Smooth muscle cell (in vitro differentiated cells): ENCODE results near the gene TENM4. TPM values are rescaled to one million over a fixed set of nuclear protein-coding genes. Genes with fewer than 3 reads are reported as not detected.
A peak's percentile ranks its signal among the peaks of the same experiment; 100 is the strongest.

Source experiments
- DNase-seq: peaks from one replicate; lab custom pipeline; 2025; ENCODE audit not compliant: unreplicated experiment; lab: John Stamatoyannopoulos, UW
- H2AFZ ChIP-seq: fragments of 200-600 bp; sonication (generic); 2 replicates; pipeline ENCODE4 v1.6.0; 2016; ENCODE audit warnings: antibody characterized with exemption, low read depth, mild to moderate bottlenecking
- H3F3A ChIP-seq: fragments of 200-600 bp; sonication (generic); 2 replicates; pipeline ENCODE4 v1.6.0; 2017; ENCODE audit warnings: antibody characterized with exemption, low read depth
- H3K27ac ChIP-seq: fragments of 200-600 bp; sonication (generic); 2 replicates; pipeline ENCODE4 v1.5.1; 2016; ENCODE audit warnings: low read depth, mild to moderate bottlenecking
- H3K27me3 ChIP-seq: fragments of 200-600 bp; sonication (generic); 2 replicates; pipeline ENCODE4 v1.6.1; 2016; ENCODE audit warnings: low read depth, mild to moderate bottlenecking
- H3K36me3 ChIP-seq: fragments of 200-600 bp; sonication (generic); 2 replicates; pipeline ENCODE4 v1.5.1; 2016; ENCODE audit warnings: low read depth
- H3K4me1 ChIP-seq: fragments of 200-600 bp; sonication (generic); 2 replicates; pipeline ENCODE4 v1.5.1; 2016; ENCODE audit warnings: low read depth
- H3K4me2 ChIP-seq: fragments of 200-600 bp; sonication (generic); 2 replicates; pipeline ENCODE4 v1.6.0; 2016; ENCODE audit warnings: mild to moderate bottlenecking
- H3K4me3 ChIP-seq: fragments of 200-600 bp; sonication (generic); 2 replicates; pipeline ENCODE4 v1.5.1; 2016; ENCODE audit warnings: mild to moderate bottlenecking
- H3K79me2 ChIP-seq: fragments of 200-600 bp; sonication (generic); 2 replicates; pipeline ENCODE4 v1.6.0; 2016; ENCODE audit warnings: low read depth, mild to moderate bottlenecking
- H3K9ac ChIP-seq: fragments of 200-600 bp; sonication (generic); 2 replicates; pipeline ENCODE4 v1.6.0; 2016; ENCODE audit warnings: low read depth
- H3K9me3 ChIP-seq: fragments of 200-600 bp; sonication (generic); replicated peaks from 2 replicates; pipeline ENCODE4 v1.5.1; 2016; ENCODE audit warnings: low read depth
- H4K20me1 ChIP-seq: fragments of 200-600 bp; sonication (generic); 2 replicates; pipeline ENCODE4 v1.6.0; 2016; ENCODE audit warnings: low read depth
- CTCF ChIP-seq: fragments of 200-600 bp; sonication (generic); IDR thresholded peaks from 2 replicates; pipeline ENCODE4 v1.5.1; 2017; ENCODE audit warnings: borderline replicate concordance, mild to moderate bottlenecking, antibody characterized with exemption; ENCODE audit not compliant: insufficient read depth, poor library complexity, severe bottlenecking
- WGBS: methylation state at CpG from one replicate; pipeline ENCODE4 v1.1.7; 2016; ENCODE audit warnings: low lambda C conversion rate; 5-methylcytosine and 5-hydroxymethylcytosine counted together
- polyA plus RNA-seq: library from polyadenylated mRNA; unstranded; fragments of >200 nt; fragmentation: Nextera tagmentation; extraction: Ambion mirVana; gene quantifications from 2 replicates; pipeline ENCODE4 v1.2.1, GENCODE V29; 2016
- total RNA-seq: library from RNA; depleted of rRNA; stranded (reverse); fragments of >200 nt; gene quantifications from 2 replicates; pipeline ENCODE4 v1.2.3, GENCODE V29; 2014

TENM4 gene
- total and polyA plus RNA-seq, 2 experiments from 2014 or later: 31.6 to 38.2 TPM

GRCh38 chr11:79397252-79397651 is 43.6 kb downstream of the TENM4 start:
- peaks cover 3% of the 10 kb centered on the region for H3F3A ChIP-seq
- H3K9me3 ChIP-seq: no peaks in the 10 kb centered on the region
- WGBS: 39% methylated on average over 1 of the region's 1 CpG
- peaks cover 41% of the 10 kb centered on the region for H4K20me1 ChIP-seq
- no peak for DNase-seq
- no peak overlapping the region for H3K9ac ChIP-seq
- H3K4me2 ChIP-seq: no peak overlapping the region
- H3K4me1 ChIP-seq: peaks cover 15% of the 10 kb centered on the region
- no peak for TF ChIP-seq CTCF
- H3K36me3 ChIP-seq: no peaks in the 10 kb centered on the region
- H3K79me2 ChIP-seq: peaks cover 12% of the 10 kb centered on the region
- no peak overlapping the region for H2AFZ ChIP-seq
- H3K27ac ChIP-seq: peak overlapping the region; percentile 17
- no peak overlapping the region for H3K4me3 ChIP-seq
- no peaks in the 10 kb centered on the region for H3K27me3 ChIP-seq

- no peak overlapping the region for H2AFZ ChIP-seq
- H3K9ac ChIP-seq: no peak overlapping the region
Measured at GRCh38 chr11:79396674-79397073, 44.2 kb downstream of the TENM4 start.

GRCh38 chr11:79396001-79396400 is 44.8 kb downstream of the TENM4 start:
- Histone ChIP-seq H3K4me3 (no peak overlapping the region), H3K79me2 (peaks cover 5% of the 10 kb centered on the region), H3K4me2 (no peak overlapping the region), H3K9me3 (no peaks in the 10 kb centered on the region), H3K27ac (no peak overlapping the region), H4K20me1 (peaks cover 35% of the 10 kb centered on the region), H2AFZ (no peak overlapping the region), H3K36me3 (no peaks in the 10 kb centered on the region), H3F3A (peaks cover 3% of the 10 kb centered on the region), H3K4me1 (peaks cover 15% of the 10 kb centered on the region), H3K9ac (no peak overlapping the region), H3K27me3 (no peaks in the 10 kb centered on the region)
- no peak for DNase-seq
- no peak for TF ChIP-seq CTCF

More at GRCh38 chr11:79396674-79397073, 44.2 kb downstream of the TENM4 start:
- no peak overlapping the region for H3K4me2 ChIP-seq
- H3K9me3 ChIP-seq: no peaks in the 10 kb centered on the region
- peaks cover 42% of the 10 kb centered on the region for H4K20me1 ChIP-seq
- no peak overlapping the region for H3K4me3 ChIP-seq
- no peak for TF ChIP-seq CTCF
- H3K27ac ChIP-seq: peak overlapping the region; percentile 17
- no peaks in the 10 kb centered on the region for H3K27me3 ChIP-seq
- DNase-seq: no peak
- H3K79me2 ChIP-seq: peaks cover 11% of the 10 kb centered on the region
- H3K4me1 ChIP-seq: peaks cover 15% of the 10 kb centered on the region
- WGBS: 84% methylated on average over 4 of the region's 4 CpGs
- H3F3A ChIP-seq: peaks cover 3% of the 10 kb centered on the region
- H3K36me3 ChIP-seq: no peaks in the 10 kb centered on the region

GRCh38 chr11:79393362-79394043 is 47.3 kb downstream of the TENM4 start:
- Histone ChIP-seq H3K9me3 (no peaks in the 10 kb centered on the region), H3K4me2 (peak overlapping the region; percentile 15), H2AFZ (no peak overlapping the region), H3K4me1 (peaks cover 15% of the 10 kb centered on the region), H3K9ac (no peak overlapping the region), H3F3A (no peaks in the 10 kb centered on the region), H3K27ac (peak overlapping the region; percentile 45), H4K20me1 (peaks cover 20% of the 10 kb centered on the region), H3K36me3 (no peaks in the 10 kb centered on the region), H3K4me3 (no peak overlapping the region), H3K79me2 (no peaks in the 10 kb centered on the region), H3K27me3 (no peaks in the 10 kb centered on the region)
- DNase-seq: no peak
- 26% methylated on average over 8 of the region's 9 CpGs for WGBS
- peak; percentile 6 for TF ChIP-seq CTCF
